Loucy (cell line): ENCODE measurements around the gene ARID2.

Experiments
- EZH2phosphoT487 ChIP-seq: fragments of 200-600 bp; IDR thresholded peaks from 2 replicates; pipeline ENCODE4 v1.6.1; 2018; ENCODE audit warnings: antibody characterized with exemption, mild to moderate bottlenecking, moderate library complexity, borderline replicate concordance
- TF ChIP-seq, protein P1 (sequence below): fragments of 200-600 bp; sonication (generic); conservative IDR thresholded peaks from 2 replicates; pipeline ENCODE4 v1.5.1; 2014; ENCODE audit warnings: mild to moderate bottlenecking, antibody characterized with exemption, low read length

GRCh38 chr12:45880533-45880932, 151.0 kb downstream of the ARID2 start:
- TF ChIP-seq, protein P1, sequence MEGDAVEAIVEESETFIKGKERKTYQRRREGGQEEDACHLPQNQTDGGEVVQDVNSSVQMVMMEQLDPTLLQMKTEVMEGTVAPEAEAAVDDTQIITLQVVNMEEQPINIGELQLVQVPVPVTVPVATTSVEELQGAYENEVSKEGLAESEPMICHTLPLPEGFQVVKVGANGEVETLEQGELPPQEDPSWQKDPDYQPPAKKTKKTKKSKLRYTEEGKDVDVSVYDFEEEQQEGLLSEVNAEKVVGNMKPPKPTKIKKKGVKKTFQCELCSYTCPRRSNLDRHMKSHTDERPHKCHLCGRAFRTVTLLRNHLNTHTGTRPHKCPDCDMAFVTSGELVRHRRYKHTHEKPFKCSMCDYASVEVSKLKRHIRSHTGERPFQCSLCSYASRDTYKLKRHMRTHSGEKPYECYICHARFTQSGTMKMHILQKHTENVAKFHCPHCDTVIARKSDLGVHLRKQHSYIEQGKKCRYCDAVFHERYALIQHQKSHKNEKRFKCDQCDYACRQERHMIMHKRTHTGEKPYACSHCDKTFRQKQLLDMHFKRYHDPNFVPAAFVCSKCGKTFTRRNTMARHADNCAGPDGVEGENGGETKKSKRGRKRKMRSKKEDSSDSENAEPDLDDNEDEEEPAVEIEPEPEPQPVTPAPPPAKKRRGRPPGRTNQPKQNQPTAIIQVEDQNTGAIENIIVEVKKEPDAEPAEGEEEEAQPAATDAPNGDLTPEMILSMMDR = no peak
- no peak for TF ChIP-seq EZH2phosphoT487
